Brain microvascular endothelial cell (primary cell): ENCODE data around the gene UQCR11.
A peak's percentile ranks its signal among the peaks of the same experiment; 100 is the strongest.

ENCODE experiments used
- DNase-seq: peaks from one replicate; pipeline ENCODE4 v3.0.0-alpha.2; 2020
- H3K27ac ChIP-seq: fragments of 250-450 bp; sonication (Bioruptor Pico); 2 replicates; pipeline ENCODE4 v1.5.1; 2020; ENCODE audit warnings: mild to moderate bottlenecking, moderate library complexity
- H3K27me3 ChIP-seq: fragments of 250-450 bp; sonication (Bioruptor Pico); replicated peaks from 2 replicates; pipeline ENCODE4 v1.5.1; 2020; ENCODE audit warnings: mild to moderate bottlenecking
- H3K36me3 ChIP-seq: fragments of 250-450 bp; sonication (Bioruptor Pico); replicated peaks from 2 replicates; pipeline ENCODE4 v1.5.1; 2020; ENCODE audit warnings: mild to moderate bottlenecking
- H3K4me3 ChIP-seq: 2 replicates; pipeline ENCODE4 v1.5.1; 2011; ENCODE audit warnings: low read depth, mild to moderate bottlenecking, control low read depth, low read length, moderate library complexity
- CTCF ChIP-seq: IDR thresholded peaks from 2 replicates; pipeline ENCODE4 v1.5.1; 2011; ENCODE audit warnings: low read depth, mild to moderate bottlenecking, moderate library complexity, low read length, control low read depth, inconsistent platforms; ENCODE audit errors: missing control alignments
- in situ Hi-C: cut with HindIII; loops from 2 replicates; pipeline ENCODE4 v1.10.0; 2017; ENCODE audit warnings: low sequenced_read_pairs, low pct_ligation_motif_present

Gene UQCR11

GRCh38 chr19:1619094-1619439 is 13.8 kb upstream of the UQCR11 start:
- no peak overlapping the region for H3K4me3 ChIP-seq
- no peaks in the 10 kb centered on the region for H3K27me3 ChIP-seq
- peaks cover 63% of the 10 kb centered on the region for H3K36me3 ChIP-seq
- no peak for TF ChIP-seq CTCF
- no peak overlapping the region for H3K27ac ChIP-seq
- in situ Hi-C loops, result no loop called here
- DNase-seq, result no peak

GRCh38 chr19:1618157-1619093 is 13.2 kb upstream of the UQCR11 start:
- DNase-seq, result no peak
- Histone ChIP-seq H3K27ac (no peak overlapping the region), H3K4me3 (no peak overlapping the region), H3K36me3 (peaks cover 63% of the 10 kb centered on the region), H3K27me3 (no peaks in the 10 kb centered on the region)
- in situ Hi-C loops, result no loop called here
- TF ChIP-seq CTCF, result peak; percentile 56

GRCh38 chr19:1616875-1617274 is 11.6 kb upstream of the UQCR11 start:
- H3K27ac ChIP-seq, result no peak overlapping the region
- H3K36me3 ChIP-seq, result peaks cover 67% of the 10 kb centered on the region

GRCh38 chr19:1616396-1616795 is 11.1 kb upstream of the UQCR11 start:
- in situ Hi-C loops, result no loop called here
- TF ChIP-seq CTCF, result no peak

More at GRCh38 chr19:1616875-1617274, 11.6 kb upstream of the UQCR11 start:
- DNase-seq, result no peak
- H3K4me3 ChIP-seq, result no peak overlapping the region
- H3K27me3 ChIP-seq, result no peaks in the 10 kb centered on the region
- no peak for TF ChIP-seq CTCF
- in situ Hi-C loops, result no loop called here

GRCh38 chr19:1615156-1615765 is 10.0 kb upstream of the UQCR11 start:
- Histone ChIP-seq H3K27me3 (no peaks in the 10 kb centered on the region), H3K36me3 (peaks cover 65% of the 10 kb centered on the region), H3K4me3 (no peak overlapping the region), H3K27ac (no peak overlapping the region)
- in situ Hi-C loops, result no loop called here
- no peak for TF ChIP-seq CTCF
- DNase-seq, result no peak

More at GRCh38 chr19:1616396-1616795, 11.1 kb upstream of the UQCR11 start:
- Histone ChIP-seq H3K27me3 (no peaks in the 10 kb centered on the region), H3K36me3 (peaks cover 68% of the 10 kb centered on the region), H3K4me3 (no peak overlapping the region), H3K27ac (no peak overlapping the region)
- DNase-seq, result no peak
